ENCODE measurements around the gene EGFL8. TPM values are rescaled to one million over a fixed set of nuclear protein-coding genes. Genes with fewer than 3 reads are reported as not detected.

The EGFL8 gene
- total and polyA plus RNA-seq, 2 of the 8 experiments (the other 6 are each of a cell fraction or from before 2014, with no cell fraction given), result 5.0 to 9.2 TPM

- H3K56ac ChIP-seq (replicated peaks; ENCODE audit: insufficient read length, low read depth, low read length), result no peak overlapping the region
- H3K23ac ChIP-seq (ENCODE audit: insufficient read length), result no peak overlapping the region
- no peak overlapping the region for H3K27ac ChIP-seq (ENCODE audit: low read depth, low read length)
- H3K9me3 ChIP-seq (ENCODE audit: insufficient read depth in 2 of 2, low read depth in 1 of 2, low read length in 1 of 2), result no peaks in the 10 kb centered on the region
- peaks cover 18% of the 10 kb centered on the region for H3K23me2 ChIP-seq (ENCODE audit: low read depth, low read length)
- no peak overlapping the region for H2BK12ac ChIP-seq (ENCODE audit: low read depth, low read length)
- H2AFZ ChIP-seq (ENCODE audit: low read length), result no peak overlapping the region
- H3K79me2 ChIP-seq (ENCODE audit: control insufficient read depth in 1 of 2, insufficient read depth in 2 of 2, low read length in 2 of 2), result peaks cover 0 to 5% of the 10 kb centered on the region in 2 experiments; a peak in 1 of 4 replicates
- H3K4me1 ChIP-seq (replicated peaks in 1 of 4; ENCODE audit: control insufficient read depth in 3 of 4, insufficient read depth in 4 of 4, low read length in 3 of 4), result peaks cover 4 to 13% (median 6%) of the 10 kb centered on the region in 4 experiments
- no peak for DNase-seq (ENCODE audit: low read depth in 1 of 2, low spot score in 2 of 2)
- 0 out of 2 replicates have a peak, but pooled peaks cover 3% of the 10 kb centered on the region for H3K79me1 ChIP-seq (ENCODE audit: low read depth, low read length)
- H4K5ac ChIP-seq (ENCODE audit: insufficient read length, low read depth, low read length), result no peak overlapping the region
- no peak overlapping the region for H4K8ac ChIP-seq (ENCODE audit: extremely low read depth, insufficient read depth, low read length)
- H3K4me2 ChIP-seq (ENCODE audit: insufficient read depth in 1 of 2, low read depth in 2 of 2, low read length in 2 of 2), result no peak overlapping the region
- WGBS, 2 experiments (ENCODE audit: extremely low coverage in 1 of 2, insufficient coverage in 1 of 2, insufficient read length in 1 of 2, insufficient replicate concordance in 2 of 2, low coverage in 1 of 2, low lambda C conversion rate in 2 of 2, missing lambda C conversion rate in 1 of 2), result 95% methylated on average over 9 of the region's 9 CpGs; no CpG with 5 or more reads in 1 of the 2 experiments
- CTCF ChIA-PET (ENCODE audit: partially characterized antibody), result no interaction called here
- no peak overlapping the region for H2AK5ac ChIP-seq (ENCODE audit: low read depth, low read length)
- H3K18ac ChIP-seq (ENCODE audit: extremely low read depth, low read length), result no peak overlapping the region
- H3K4ac ChIP-seq (replicated peaks; ENCODE audit: insufficient read length, low read depth, low read length), result no peak overlapping the region
- H3K14ac ChIP-seq (ENCODE audit: insufficient read length), result no peak overlapping the region
- H2BK120ac ChIP-seq (replicated peaks; ENCODE audit: low read depth, low read length), result no peak overlapping the region
- POLR2A ChIA-PET (ENCODE audit: partially characterized antibody), result interaction anchor here (1.4 kb wide), 1 partner anchor 9 kb away, joined by 3 read pairs; no protein-coding TSS in a partner anchor
- no peak overlapping the region for H2BK15ac ChIP-seq (ENCODE audit: low read length)
- H4K20me1 ChIP-seq (replicated peaks in 1 of 2; ENCODE audit: control insufficient read depth in 1 of 2, insufficient read depth in 2 of 2, low read length in 2 of 2), result no peaks in the 10 kb centered on the region
- FAIRE-seq, result no peak
- H3K9ac ChIP-seq (replicated peaks in 1 of 4; ENCODE audit: extremely low read depth in 1 of 4, low read depth in 3 of 4, low read length in 3 of 4), result no peak overlapping the region
- no peak overlapping the region for H2BK20ac ChIP-seq (ENCODE audit: low read length)
- peaks cover 4 to 14% (median 10%) of the 10 kb centered on the region in 4 experiments; a peak in 6 of 8 replicates for H3K36me3 ChIP-seq (ENCODE audit: control insufficient read depth in 2 of 4, insufficient read depth in 4 of 4, low read length in 3 of 4)
- H4K91ac ChIP-seq (replicated peaks; ENCODE audit: insufficient read length, low read length), result no peak overlapping the region
- peaks cover under 1 to 13% (median 10%) of the 10 kb centered on the region in 4 experiments; a peak in 6 of 7 replicates for H3K27me3 ChIP-seq (replicated peaks in 1 of 4; ENCODE audit: control insufficient read depth in 3 of 4, extremely low read depth in 1 of 4, insufficient read depth in 3 of 4, low read length in 3 of 4)
- H2BK5ac ChIP-seq (ENCODE audit: low read depth, low read length), result no peak overlapping the region
- no peak overlapping the region for H3K4me3 ChIP-seq (ENCODE audit: extremely low read depth in 1 of 4, insufficient read depth in 2 of 4, low read depth in 3 of 4, low read length in 4 of 4)
- TF ChIP-seq SIX5 (IDR thresholded peaks at IDR 0.05; ENCODE audit: low read depth, low read length), result no peak
- no peak for TF ChIP-seq BCL11A (IDR thresholded peaks at IDR 0.05; ENCODE audit: low read depth in 2 of 2, low read length in 2 of 2)
- no peak for TF ChIP-seq EP300 (IDR thresholded peaks at IDR 0.05; ENCODE audit: borderline replicate concordance in 1 of 2, low read depth in 2 of 2, low read length in 2 of 2)
- no peak for TF ChIP-seq SUZ12 (IDR thresholded peaks at IDR 0.05; ENCODE audit: low read length)
- no peak for TF ChIP-seq TAF7 (optimal IDR thresholded peaks at IDR 0.05; ENCODE audit: borderline replicate concordance, low read depth, low read length)
- no peak for TF ChIP-seq RAD21 (IDR thresholded peaks at IDR 0.05 in 1 of 2, conservative IDR thresholded peaks at IDR 0.05 in 1 of 2; ENCODE audit: low read depth in 2 of 2, low read length in 2 of 2)
- no peak for TF ChIP-seq GTF2F1 (IDR thresholded peaks at IDR 0.05; ENCODE audit: borderline replicate concordance, low read depth, low read length)
- no peak for TF ChIP-seq RBBP5 (IDR thresholded peaks at IDR 0.05; ENCODE audit: borderline replicate concordance, low read depth, low read length)
- no peak for TF ChIP-seq GABPA (IDR thresholded peaks at IDR 0.05; ENCODE audit: borderline replicate concordance, insufficient read depth, low read length)
- TF ChIP-seq RFX5 (IDR thresholded peaks at IDR 0.05; ENCODE audit: borderline replicate concordance, low read depth, low read length), result no peak
- no peak for TF ChIP-seq SIN3A (conservative IDR thresholded peaks at IDR 0.05 in 1 of 2, IDR thresholded peaks at IDR 0.05 in 1 of 2; ENCODE audit: low read depth in 1 of 2, low read length in 2 of 2)
- TF ChIP-seq EGR1 (IDR thresholded peaks at IDR 0.05; ENCODE audit: borderline replicate concordance, low read depth, low read length), result no peak
Measured at GRCh38 chr6:32156891-32157290, 7.5 kb upstream of the EGFL8 start.

Measured in H1 (cell line).